Measurements from ENCODE around the gene JADE1.

DNA sequence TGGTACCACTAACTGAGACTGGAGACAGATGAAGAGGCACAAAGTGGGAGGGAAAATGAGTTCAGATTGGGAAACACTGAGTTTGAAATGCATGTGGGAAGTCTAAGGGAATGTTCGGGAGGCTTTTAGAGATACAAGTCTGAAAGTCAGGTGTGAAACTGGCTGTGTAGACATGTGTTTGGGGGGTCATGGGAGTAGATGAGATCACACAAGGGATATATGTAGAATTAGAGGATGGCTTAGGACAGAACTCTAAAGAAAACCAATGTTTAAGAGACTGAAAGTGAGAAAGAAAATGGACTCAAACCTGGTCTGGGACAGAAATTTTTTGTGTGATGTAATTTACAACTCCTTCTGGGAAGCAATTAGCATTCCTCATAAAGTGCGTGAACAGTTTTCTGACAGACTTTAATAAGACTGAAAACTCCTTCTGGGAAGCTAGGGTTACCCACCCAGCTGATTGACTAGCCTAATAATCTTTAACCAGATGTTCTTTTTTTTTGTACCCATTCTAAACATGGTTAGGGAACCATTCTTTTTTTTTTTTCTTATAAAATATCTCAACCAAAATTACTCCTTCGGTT is 8.7 kb upstream of the JADE1 start:
- TF ChIP-seq, protein P1, sequence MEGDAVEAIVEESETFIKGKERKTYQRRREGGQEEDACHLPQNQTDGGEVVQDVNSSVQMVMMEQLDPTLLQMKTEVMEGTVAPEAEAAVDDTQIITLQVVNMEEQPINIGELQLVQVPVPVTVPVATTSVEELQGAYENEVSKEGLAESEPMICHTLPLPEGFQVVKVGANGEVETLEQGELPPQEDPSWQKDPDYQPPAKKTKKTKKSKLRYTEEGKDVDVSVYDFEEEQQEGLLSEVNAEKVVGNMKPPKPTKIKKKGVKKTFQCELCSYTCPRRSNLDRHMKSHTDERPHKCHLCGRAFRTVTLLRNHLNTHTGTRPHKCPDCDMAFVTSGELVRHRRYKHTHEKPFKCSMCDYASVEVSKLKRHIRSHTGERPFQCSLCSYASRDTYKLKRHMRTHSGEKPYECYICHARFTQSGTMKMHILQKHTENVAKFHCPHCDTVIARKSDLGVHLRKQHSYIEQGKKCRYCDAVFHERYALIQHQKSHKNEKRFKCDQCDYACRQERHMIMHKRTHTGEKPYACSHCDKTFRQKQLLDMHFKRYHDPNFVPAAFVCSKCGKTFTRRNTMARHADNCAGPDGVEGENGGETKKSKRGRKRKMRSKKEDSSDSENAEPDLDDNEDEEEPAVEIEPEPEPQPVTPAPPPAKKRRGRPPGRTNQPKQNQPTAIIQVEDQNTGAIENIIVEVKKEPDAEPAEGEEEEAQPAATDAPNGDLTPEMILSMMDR (IDR thresholded peaks at IDR 0.05): no peak
- no peak for TF ChIP-seq POLR2A (IDR thresholded peaks at IDR 0.05)
